ENCODE results near the gene SLC9A9.

- TF ChIP-seq POLR2A (IDR thresholded peaks at IDR 0.05; ENCODE audit: low read length) (no peak), GATA1 (IDR thresholded peaks at IDR 0.05; ENCODE audit: low read depth, low read length) (no peak)
Measured at GRCh38 chr3:143697975-143698374, 150.3 kb downstream of the SLC9A9 start.
